BLaER1 (cell line): ENCODE measurements around the gene GALNT12.

Experiments used
- H3K27ac ChIP-seq: shearing (Covaris generic); formaldehyde crosslinking; 2 replicates; pipeline ENCODE4 v1.8.1; 2022
- H3K27me3 ChIP-seq: shearing (Covaris generic); formaldehyde crosslinking; 2 replicates; pipeline ENCODE4 v1.8.1; 2022
- H3K36me3 ChIP-seq: shearing (Covaris generic); formaldehyde crosslinking; 2 replicates; pipeline ENCODE4 v1.8.1; 2022
- H3K4me1 ChIP-seq: shearing (Covaris generic); formaldehyde crosslinking; 2 replicates; pipeline ENCODE4 v1.8.1; 2022
- H3K4me2 ChIP-seq: shearing (Covaris generic); formaldehyde crosslinking; 2 replicates; pipeline ENCODE4 v1.8.1; 2022
- H3K4me3 ChIP-seq: shearing (Covaris generic); formaldehyde crosslinking; 2 replicates; pipeline ENCODE4 v1.8.1; 2022
- H3K9ac ChIP-seq: shearing (Covaris generic); formaldehyde crosslinking; 2 replicates; pipeline ENCODE4 v1.8.1; 2022
- H3K9me3 ChIP-seq: shearing (Covaris generic); formaldehyde crosslinking; 2 replicates; pipeline ENCODE4 v1.8.1; 2022
- H4K20me1 ChIP-seq: shearing (Covaris generic); formaldehyde crosslinking; 2 replicates; pipeline ENCODE4 v1.8.1; 2022
- Cebpa-rat ChIP-seq: shearing (Covaris generic); IDR thresholded peaks from 2 replicates; pipeline ENCODE4 v1.8.1; 2022

The GALNT12 gene

GRCh38 chr9:98801561-98801960 is 5.9 kb upstream of the GALNT12 start:
- Histone ChIP-seq H3K4me2 (peak overlapping the region; percentile 0; the same call in 1 of the 2 replicates), H3K27ac (no peak overlapping the region), H3K9me3 (peaks cover 8% of the 10 kb centered on the region), H3K27me3 (no peaks in the 10 kb centered on the region), H3K9ac (no peak overlapping the region), H3K4me3 (no peak overlapping the region), H3K36me3 (no peaks in the 10 kb centered on the region), H4K20me1 (no peaks in the 10 kb centered on the region), H3K4me1 (peaks cover 12% of the 10 kb centered on the region)
- no peak for TF ChIP-seq Cebpa-rat

- Histone ChIP-seq H3K36me3 (no peaks in the 10 kb centered on the region), H3K4me1 (peaks cover 13% of the 10 kb centered on the region), H3K27ac (no peak overlapping the region), H3K9ac (no peak overlapping the region), H4K20me1 (no peaks in the 10 kb centered on the region), H3K27me3 (no peaks in the 10 kb centered on the region), H3K4me3 (no peak overlapping the region), H3K4me2 (peak overlapping the region; percentile 0; the same call in 1 of the 2 replicates), H3K9me3 (peaks cover 8% of the 10 kb centered on the region)
- TF ChIP-seq Cebpa-rat: no peak
Observed at GRCh38 chr9:98801969-98802371, 5.5 kb upstream of the GALNT12 start.

- H3K27me3 ChIP-seq: peaks cover 10% of the 10 kb centered on the region
- no peak overlapping the region for H3K4me2 ChIP-seq
- no peaks in the 10 kb centered on the region for H3K36me3 ChIP-seq
- H3K27ac ChIP-seq: no peak overlapping the region
- H3K9me3 ChIP-seq: no peaks in the 10 kb centered on the region; the same call in 1 of the 2 replicates
- H3K9ac ChIP-seq: no peak overlapping the region
- H3K4me1 ChIP-seq: peaks cover 27% of the 10 kb centered on the region
- no peak for TF ChIP-seq Cebpa-rat
- H3K4me3 ChIP-seq: no peak overlapping the region
- H4K20me1 ChIP-seq: peaks cover 5% of the 10 kb centered on the region; the same call in 1 of the 2 replicates
Observed at GRCh38 chr9:98804083-98804482, 3.4 kb upstream of the GALNT12 start.

- no peak overlapping the region for H3K9ac ChIP-seq
- H3K4me1 ChIP-seq: peaks cover 28% of the 10 kb centered on the region
- H3K36me3 ChIP-seq: no peaks in the 10 kb centered on the region
- no peak overlapping the region for H3K27ac ChIP-seq
- no peak overlapping the region for H3K4me2 ChIP-seq
- no peaks in the 10 kb centered on the region for H3K9me3 ChIP-seq
- no peak overlapping the region for H3K4me3 ChIP-seq
- H4K20me1 ChIP-seq: peaks cover 5% of the 10 kb centered on the region; the same call in 1 of the 2 replicates
- no peak for TF ChIP-seq Cebpa-rat
- peaks cover 10% of the 10 kb centered on the region for H3K27me3 ChIP-seq
Observed at GRCh38 chr9:98805506-98806272, 1.8 kb upstream of the GALNT12 start.

- Histone ChIP-seq H3K4me2 (0 out of 2 replicates have a peak overlapping the region, but pooled peaks have one; percentile 95), H3K27ac (no peak overlapping the region), H3K4me3 (no peak overlapping the region), H3K9me3 (no peaks in the 10 kb centered on the region), H3K4me1 (peaks cover 26% of the 10 kb centered on the region), H3K27me3 (peaks cover 10% of the 10 kb centered on the region), H4K20me1 (peaks cover 5% of the 10 kb centered on the region; the same call in 1 of the 2 replicates), H3K9ac (no peak overlapping the region), H3K36me3 (no peaks in the 10 kb centered on the region)
- no peak for TF ChIP-seq Cebpa-rat
Observed at GRCh38 chr9:98806394-98807035, 955 bp upstream of the GALNT12 start.

GRCh38 chr9:98807814-98808195 is 335 bp downstream of the GALNT12 start:
- Histone ChIP-seq H3K9me3 (peaks cover 7% of the 10 kb centered on the region; the same call in 1 of the 2 replicates), H3K4me1 (peaks cover 20% of the 10 kb centered on the region), H3K36me3 (no peaks in the 10 kb centered on the region), H3K9ac (peak overlapping the region; percentile 70), H4K20me1 (peaks cover 5% of the 10 kb centered on the region; the same call in 1 of the 2 replicates), H3K4me2 (peak overlapping the region; percentile 95), H3K4me3 (peak overlapping the region; percentile 84), H3K27me3 (peaks cover 10% of the 10 kb centered on the region), H3K27ac (peak overlapping the region; percentile 66)
- TF ChIP-seq Cebpa-rat: no peak

- Histone ChIP-seq H3K4me2 (peak overlapping the region; percentile 95), H3K4me1 (peaks cover 20% of the 10 kb centered on the region), H3K9ac (peak overlapping the region; percentile 70; the same call in 1 of the 2 replicates), H3K27ac (no peak overlapping the region), H3K27me3 (peaks cover 10% of the 10 kb centered on the region), H3K4me3 (peak overlapping the region; percentile 84), H4K20me1 (peaks cover 5% of the 10 kb centered on the region; the same call in 1 of the 2 replicates), H3K9me3 (peaks cover 12% of the 10 kb centered on the region), H3K36me3 (no peaks in the 10 kb centered on the region)
- TF ChIP-seq Cebpa-rat: no peak
Observed at GRCh38 chr9:98808411-98808815, 943 bp downstream of the GALNT12 start.

GRCh38 chr9:98808875-98809274 is 1.4 kb downstream of the GALNT12 start:
- H3K4me3 ChIP-seq: peak overlapping the region; percentile 84
- H4K20me1 ChIP-seq: peaks cover 5% of the 10 kb centered on the region; the same call in 1 of the 2 replicates
- H3K36me3 ChIP-seq: no peaks in the 10 kb centered on the region
- peaks cover 20% of the 10 kb centered on the region for H3K4me1 ChIP-seq
- no peak overlapping the region for H3K27ac ChIP-seq
- H3K27me3 ChIP-seq: peaks cover 10% of the 10 kb centered on the region
- TF ChIP-seq Cebpa-rat: no peak
- peak overlapping the region; percentile 95 for H3K4me2 ChIP-seq
- peaks cover 12% of the 10 kb centered on the region for H3K9me3 ChIP-seq
- no peak overlapping the region for H3K9ac ChIP-seq

- peaks cover 20% of the 10 kb centered on the region for H3K4me1 ChIP-seq
- peak overlapping the region; percentile 95; the same call in 1 of the 2 replicates for H3K4me2 ChIP-seq
- no peak for TF ChIP-seq Cebpa-rat
- H3K4me3 ChIP-seq: no peak overlapping the region
- no peaks in the 10 kb centered on the region for H3K36me3 ChIP-seq
- peaks cover 12% of the 10 kb centered on the region for H3K9me3 ChIP-seq
- H3K27ac ChIP-seq: no peak overlapping the region
- peaks cover 5% of the 10 kb centered on the region; the same call in 1 of the 2 replicates for H4K20me1 ChIP-seq
- H3K9ac ChIP-seq: no peak overlapping the region
- H3K27me3 ChIP-seq: peaks cover 10% of the 10 kb centered on the region
Observed at GRCh38 chr9:98809311-98810101, 2.0 kb downstream of the GALNT12 start.
